ENCODE measurements around the gene MCHR1. TPM values are rescaled to one million over a fixed set of nuclear protein-coding genes. Genes with fewer than 3 reads are reported as not detected.

Gene MCHR1
- total RNA-seq, 1 experiment from 2014 or later, result not detected

DNA sequence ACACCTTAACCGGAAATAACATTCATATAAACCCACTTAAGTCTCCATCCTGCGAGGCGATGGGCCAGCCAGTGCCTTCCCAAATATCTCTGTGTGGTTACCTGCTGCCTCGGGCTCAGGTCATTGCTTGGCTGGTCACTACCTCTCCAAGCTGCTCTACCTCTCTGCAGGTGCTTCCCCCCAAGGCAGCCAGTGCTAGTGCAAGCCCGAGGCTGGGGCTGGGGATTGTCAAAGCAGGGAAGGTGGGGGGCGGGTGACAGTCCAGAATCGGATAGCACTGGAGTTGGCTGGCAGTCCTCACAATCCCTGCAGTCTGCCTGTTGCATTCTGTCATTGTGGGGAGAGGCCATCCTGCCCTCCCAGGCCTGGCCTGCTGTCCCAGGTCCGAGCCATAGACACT is 11.1 kb downstream of the MCHR1 start:
- no peak for DNase-seq (ENCODE audit: low read depth, low spot score)
- Histone ChIP-seq H3K9me3 (ENCODE audit: control insufficient read depth, insufficient read depth, low read depth, low read length) (no peaks in the 10 kb centered on the region), H3K4me1 (ENCODE audit: control insufficient read depth, insufficient read depth, low read length) (no peaks in the 10 kb centered on the region), H3K4me3 (ENCODE audit: low read depth in 2 of 2, low read length in 2 of 2) (no peak overlapping the region), H3K36me3 (ENCODE audit: control insufficient read depth, insufficient read depth, low read length) (no peaks in the 10 kb centered on the region), H3K27me3 (ENCODE audit: control insufficient read depth, insufficient read depth, low read length) (no peaks in the 10 kb centered on the region), H3K27ac (ENCODE audit: low read length) (no peak overlapping the region)
- in situ Hi-C loops (cut with HindIII; ENCODE audit: low pct_unique_long_range_greater_than_20kb, low sequenced_read_pairs), result no loop called here
- no peak for ATAC-seq
- CTCF ChIA-PET, result no interaction called here
- no TSS peak for BruUV-seq (replicated peaks)
- intact Hi-C loops (cut with micrococcal nuclease; ENCODE audit: unreplicated experiment), result no loop called here
- POLR2A ChIA-PET, result no interaction called here
- no peak for TF ChIP-seq SIN3A (IDR thresholded peaks at IDR 0.05; ENCODE audit: borderline replicate concordance, insufficient read depth, low read depth, low read length)
- TF ChIP-seq, protein P1, sequence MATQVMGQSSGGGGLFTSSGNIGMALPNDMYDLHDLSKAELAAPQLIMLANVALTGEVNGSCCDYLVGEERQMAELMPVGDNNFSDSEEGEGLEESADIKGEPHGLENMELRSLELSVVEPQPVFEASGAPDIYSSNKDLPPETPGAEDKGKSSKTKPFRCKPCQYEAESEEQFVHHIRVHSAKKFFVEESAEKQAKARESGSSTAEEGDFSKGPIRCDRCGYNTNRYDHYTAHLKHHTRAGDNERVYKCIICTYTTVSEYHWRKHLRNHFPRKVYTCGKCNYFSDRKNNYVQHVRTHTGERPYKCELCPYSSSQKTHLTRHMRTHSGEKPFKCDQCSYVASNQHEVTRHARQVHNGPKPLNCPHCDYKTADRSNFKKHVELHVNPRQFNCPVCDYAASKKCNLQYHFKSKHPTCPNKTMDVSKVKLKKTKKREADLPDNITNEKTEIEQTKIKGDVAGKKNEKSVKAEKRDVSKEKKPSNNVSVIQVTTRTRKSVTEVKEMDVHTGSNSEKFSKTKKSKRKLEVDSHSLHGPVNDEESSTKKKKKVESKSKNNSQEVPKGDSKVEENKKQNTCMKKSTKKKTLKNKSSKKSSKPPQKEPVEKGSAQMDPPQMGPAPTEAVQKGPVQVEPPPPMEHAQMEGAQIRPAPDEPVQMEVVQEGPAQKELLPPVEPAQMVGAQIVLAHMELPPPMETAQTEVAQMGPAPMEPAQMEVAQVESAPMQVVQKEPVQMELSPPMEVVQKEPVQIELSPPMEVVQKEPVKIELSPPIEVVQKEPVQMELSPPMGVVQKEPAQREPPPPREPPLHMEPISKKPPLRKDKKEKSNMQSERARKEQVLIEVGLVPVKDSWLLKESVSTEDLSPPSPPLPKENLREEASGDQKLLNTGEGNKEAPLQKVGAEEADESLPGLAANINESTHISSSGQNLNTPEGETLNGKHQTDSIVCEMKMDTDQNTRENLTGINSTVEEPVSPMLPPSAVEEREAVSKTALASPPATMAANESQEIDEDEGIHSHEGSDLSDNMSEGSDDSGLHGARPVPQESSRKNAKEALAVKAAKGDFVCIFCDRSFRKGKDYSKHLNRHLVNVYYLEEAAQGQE (IDR thresholded peaks at IDR 0.05; ENCODE audit: insufficient read depth in 1 of 2, low read depth in 2 of 2, low read length in 1 of 2), result no peak
- TF ChIP-seq POLR2AphosphoS5 (IDR thresholded peaks at IDR 0.05; ENCODE audit: low read depth, low read length), result no peak
- TF ChIP-seq CTCF (IDR thresholded peaks at IDR 0.05), result no peak
- TF ChIP-seq TCF7L2 (IDR thresholded peaks at IDR 0.05; ENCODE audit: low read depth, low read length), result no peak

GRCh38 chr22:40691532-40691931 is 12.2 kb downstream of the MCHR1 start:
- no peak overlapping the region for H3K4me3 ChIP-seq (ENCODE audit: low read depth in 2 of 2, low read length in 2 of 2)
- no peak overlapping the region for H3K27ac ChIP-seq (ENCODE audit: low read length)
- ChIA-PET POLR2A (no interaction called here), CTCF (no interaction called here)
- H3K9me3 ChIP-seq (ENCODE audit: control insufficient read depth, insufficient read depth, low read depth, low read length), result no peaks in the 10 kb centered on the region
- in situ Hi-C loops (cut with HindIII; ENCODE audit: low pct_unique_long_range_greater_than_20kb, low sequenced_read_pairs), result no loop called here
- ATAC-seq, result no peak
- BruUV-seq (replicated peaks), result no TSS peak
- no peaks in the 10 kb centered on the region for H3K36me3 ChIP-seq (ENCODE audit: control insufficient read depth, insufficient read depth, low read length)
- TF ChIP-seq CTCF (IDR thresholded peaks at IDR 0.05), result no peak
- H3K27me3 ChIP-seq (ENCODE audit: control insufficient read depth, insufficient read depth, low read length), result no peaks in the 10 kb centered on the region
- DNase-seq (ENCODE audit: low read depth, low spot score), result no peak
- no peaks in the 10 kb centered on the region for H3K4me1 ChIP-seq (ENCODE audit: control insufficient read depth, insufficient read depth, low read length)
- intact Hi-C loops (cut with micrococcal nuclease; ENCODE audit: unreplicated experiment), result no loop called here

GRCh38 chr22:40694411-40694810 is 15.1 kb downstream of the MCHR1 start:
- intact Hi-C loops (cut with micrococcal nuclease; ENCODE audit: unreplicated experiment), result no loop called here

More at GRCh38 chr22:40694411-40694810, 15.1 kb downstream of the MCHR1 start:
- Histone ChIP-seq H3K27me3 (ENCODE audit: control insufficient read depth, insufficient read depth, low read length) (no peaks in the 10 kb centered on the region), H3K4me3 (ENCODE audit: low read depth in 2 of 2, low read length in 2 of 2) (no peak overlapping the region), H3K9me3 (ENCODE audit: control insufficient read depth, insufficient read depth, low read depth, low read length) (no peaks in the 10 kb centered on the region), H3K36me3 (ENCODE audit: control insufficient read depth, insufficient read depth, low read length) (no peaks in the 10 kb centered on the region), H3K27ac (ENCODE audit: low read length) (0 out of 2 replicates have a peak overlapping the region, but pooled peaks have one; percentile 7), H3K4me1 (ENCODE audit: control insufficient read depth, insufficient read depth, low read length) (no peaks in the 10 kb centered on the region)
- DNase-seq (ENCODE audit: low read depth, low spot score) (no peak), ATAC-seq (no peak)
- TF ChIP-seq CTCF (IDR thresholded peaks at IDR 0.05), result no peak
- TF ChIP-seq SIN3A (IDR thresholded peaks at IDR 0.05; ENCODE audit: borderline replicate concordance, insufficient read depth, low read depth, low read length), result no peak
- no peak for TF ChIP-seq POLR2AphosphoS5 (IDR thresholded peaks at IDR 0.05; ENCODE audit: low read depth, low read length)
- TF ChIP-seq, protein P1 (IDR thresholded peaks at IDR 0.05; ENCODE audit: insufficient read depth in 1 of 2, low read depth in 2 of 2, low read length in 1 of 2), result no peak
- TF ChIP-seq TCF7L2 (IDR thresholded peaks at IDR 0.05; ENCODE audit: low read depth, low read length), result no peak
- no TSS peak for BruUV-seq (replicated peaks)
- in situ Hi-C loops (cut with HindIII; ENCODE audit: low pct_unique_long_range_greater_than_20kb, low sequenced_read_pairs), result no loop called here
- ChIA-PET CTCF (no interaction called here), POLR2A (no interaction called here)

Measured in Panc1 (cell line).